K562 (cell line): ENCODE data around the gene GOLGA2. TPM values are rescaled to one million over a fixed set of nuclear protein-coding genes. Genes with fewer than 3 reads are reported as not detected.

Source experiments
- ATF4 ChIP-seq: fragments of 450-650 bp; formaldehyde crosslinking; IDR thresholded peaks from 2 replicates; pipeline ENCODE4 v1.4.0; 2022; ENCODE audit warnings: mild to moderate bottlenecking, moderate library complexity
- ATF7 ChIP-seq: fragments of 450-650 bp; IDR thresholded peaks from 2 replicates; pipeline ENCODE4 v1.7.1; 2014; ENCODE audit warnings: mild to moderate bottlenecking, moderate library complexity
- BHLHE40 ChIP-seq: IDR thresholded peaks from 2 replicates; pipeline ENCODE4 v1.6.1; 2011; ENCODE audit warnings: low read length, improper control_type of control experiment
- BMI1 ChIP-seq: fragments of 150-350 bp; IDR thresholded peaks from 2 replicates; pipeline ENCODE4 v1.6.1; 2014; ENCODE audit warnings: low read length
- CEBPB ChIP-seq: fragments of 450-650 bp; IDR thresholded peaks from 2 replicates; pipeline ENCODE4 v1.6.1; 2016; ENCODE audit warnings: missing genetic modification characterization, missing compliant biosample characterization
- E2F4 ChIP-seq: sonication (generic); formaldehyde crosslinking; IDR thresholded peaks from 2 replicates; pipeline ENCODE4 v1.8.0; 2022; ENCODE audit warnings: mild to moderate bottlenecking, low read depth, missing genetic modification reagents
- FOXA1 ChIP-seq: fragments of 450-650 bp; IDR thresholded peaks from 2 replicates; pipeline ENCODE4 v1.6.1; 2016; ENCODE audit warnings: mild to moderate bottlenecking, borderline replicate concordance
- IRF2 ChIP-seq: sonication (generic); formaldehyde crosslinking; IDR thresholded peaks from 2 replicates; pipeline ENCODE4 v1.8.1; 2022; ENCODE audit warnings: mild to moderate bottlenecking, missing genetic modification reagents
- MLX ChIP-seq, 2 experiments: fragments of 450-650 bp in 1 of 2; sonication (generic) in 1 of 2; formaldehyde crosslinking; conservative IDR thresholded peaks; 2 replicates each; pipeline versions ENCODE4 v1.4.0 to v1.8.1; 2020 to 2022; ENCODE audit warnings: mild to moderate bottlenecking in 1 of 2, missing genetic modification reagents in 1 of 2
- NRF1 ChIP-seq, 2 experiments: fragments of 450-650 bp; IDR thresholded peaks in 1 of 2; conservative IDR thresholded peaks in 1 of 2; 2 replicates each; pipeline ENCODE4 v1.6.1; 2014; ENCODE audit warnings: mild to moderate bottlenecking in 2 of 2
- SMAD1 ChIP-seq: fragments of 150-350 bp; IDR thresholded peaks from 2 replicates; pipeline ENCODE4 v1.6.1; 2014; ENCODE audit warnings: low read length, low read depth; ENCODE audit not compliant: partially characterized antibody
- TEAD1 ChIP-seq, 2 experiments: fragments of 450-650 bp in 1 of 2; sonication (generic) in 1 of 2; formaldehyde crosslinking; IDR thresholded peaks; 2 replicates each; pipeline versions ENCODE4 v1.4.0 to v1.8.0; 2020 to 2022; ENCODE audit warnings: mild to moderate bottlenecking in 2 of 2, missing genetic modification reagents in 1 of 2
- ZBTB11 ChIP-seq, 3 experiments: fragments of 200-800 bp in 1 of 3; fragments of 250-450 bp in 1 of 3; fragments of 450-650 bp in 1 of 3; sonication (Bioruptor Pico) in 1 of 3; sonication (Bioruptor generic) in 1 of 3; formaldehyde crosslinking in 1 of 3; IDR thresholded peaks; 2 replicates each; pipeline versions ENCODE4 v1.6.1 to v1.8.0; 2016 to 2022; ENCODE audit warnings: mild to moderate bottlenecking in 2 of 3, missing genetic modification characterization in 2 of 3, missing compliant biosample characterization in 1 of 3, moderate library complexity in 1 of 3
- ZNF184 ChIP-seq: sonication (generic); formaldehyde crosslinking; IDR thresholded peaks from 2 replicates; pipeline ENCODE4 v1.5.0; 2020; ENCODE audit warnings: missing genetic modification reagents
- ZNF609 ChIP-seq: sonication (generic); formaldehyde crosslinking; IDR thresholded peaks from 2 replicates; pipeline ENCODE4 v1.8.1; 2023; ENCODE audit warnings: missing genetic modification reagents, mild to moderate bottlenecking, borderline replicate concordance
- ZNF764 ChIP-seq: fragments of 250-450 bp; sonication (Bioruptor Pico); IDR thresholded peaks from 2 replicates; pipeline ENCODE4 v1.4.0; 2020; ENCODE audit warnings: low read depth, mild to moderate bottlenecking, moderate library complexity
- polyA plus RNA-seq, 8 experiments: library from polyadenylated mRNA; depleted of rRNA in 4 of 8; stranded (reverse) in 5 of 8; unstranded in 3 of 8; fragments of >200 nt; fragmentation: Nextera tagmentation in 2 of 8; fragmentation: Illumina TruSeq in 1 of 8; extraction: Ambion mirVana in 2 of 8; extraction: Trizol in 1 of 8; gene quantifications; 2 replicates each; pipeline versions ENCODE4 v1.2.1 to v1.2.3, GENCODE V29; 2011 to 2014; ENCODE audit warnings: inconsistent platforms in 1 of 8, missing spikeins in 1 of 8
- total RNA-seq, 7 experiments: library from RNA; depleted of rRNA in 6 of 7; stranded (reverse); fragments of >200 nt in 6 of 7; fragmentation: Illumina TruSeq in 2 of 7; extraction: Trizol in 2 of 7; gene quantifications; 2 replicates each; pipeline versions ENCODE4 v1.2.1 to v1.2.3, GENCODE V29; 2011 to 2021; ENCODE audit warnings: low replicate concordance in 1 of 7

Gene GOLGA2
- total and polyA plus RNA-seq, 9 of the 15 experiments (the other 6 are each of a cell fraction or from before 2014, with no cell fraction given), result 15.7 to 138 (median 76.0) TPM

- TF ChIP-seq ZBTB11 (CRISPR knock-in tag; IDR thresholded peaks at IDR 0.05) (peak in 1 of 3 experiments; percentile 60; a peak in 2 of 6 replicates), ATF7 (no peak), ZNF184 (CRISPR knock-in tag) (no peak), SMAD1 (peak; percentile 63), ATF4 (CRISPR knock-in tag) (peak; percentile 36; the same call in 1 of the 2 replicates), E2F4 (CRISPR knock-in tag) (no peak), CEBPB (tag) (no peak), NRF1 (conservative IDR thresholded peaks at IDR 0.05 in 1 of 2, IDR thresholded peaks at IDR 0.05 in 1 of 2) (no peak), IRF2 (no peak), ZNF609 (CRISPR knock-in tag) (no peak), BHLHE40 (no peak; the same call in 1 of the 2 replicates), MLX (CRISPR knock-in tag; conservative IDR thresholded peaks at IDR 0.05) (peak in 1 of 2 experiments; percentile 45; a peak in 2 of 4 replicates), FOXA1 (no peak), BMI1 (peak; percentile 86), ZNF764 (CRISPR knock-in tag) (0 out of 2 replicates have a peak, but pooled peaks have one; percentile 67), TEAD1 (CRISPR knock-in tag; IDR thresholded peaks at IDR 0.05) (no peak)
Observed at GRCh38 chr9:128276008-128276573, 284 bp upstream of the GOLGA2 start, which contains the start of gene SWI5 (continued).
